SJSA1 (cell line): ENCODE measurements around the gene QSOX1. TPM values are rescaled to one million over a fixed set of nuclear protein-coding genes. Genes with fewer than 3 reads are reported as not detected.
A peak's percentile ranks its signal among the peaks of the same experiment; 100 is the strongest.

Experiments used
- DNase-seq, 2 experiments: peaks; one replicate each; pipeline ENCODE4 v3.0.0-alpha.2; 2015 to 2020; ENCODE audit warnings: low spot score in 2 of 2, low read depth in 1 of 2
- H3K27ac ChIP-seq: fragments of 250-450 bp; sonication (Bioruptor Pico); 2 replicates; pipeline ENCODE4 v1.5.1; 2020; ENCODE audit warnings: mild to moderate bottlenecking, moderate library complexity
- H3K27me3 ChIP-seq: fragments of 250-450 bp; sonication (Bioruptor Pico); replicated peaks from 2 replicates; pipeline ENCODE4 v1.5.1; 2020; ENCODE audit warnings: mild to moderate bottlenecking, moderate library complexity
- H3K36me3 ChIP-seq: fragments of 250-450 bp; sonication (Bioruptor Pico); 2 replicates; pipeline ENCODE4 v1.5.1; 2020; ENCODE audit warnings: mild to moderate bottlenecking
- H3K4me1 ChIP-seq: fragments of 250-450 bp; sonication (Bioruptor Pico); replicated peaks from 2 replicates; pipeline ENCODE4 v1.6.1; 2021; ENCODE audit warnings: mild to moderate bottlenecking
- H3K4me3 ChIP-seq: fragments of 250-450 bp; sonication (Bioruptor Pico); 2 replicates; pipeline ENCODE4 v1.5.1; 2020; ENCODE audit warnings: mild to moderate bottlenecking
- H3K9me3 ChIP-seq: fragments of 250-450 bp; sonication (Bioruptor Pico); replicated peaks from 2 replicates; pipeline ENCODE4 v1.5.1; 2020; ENCODE audit warnings: mild to moderate bottlenecking
- total RNA-seq: library from RNA; depleted of rRNA; stranded (reverse); fragments of >200 nt; shearing (Covaris generic); gene quantifications from 2 replicates; pipeline ENCODE4 v1.2.3, GENCODE V29; 2014

Gene QSOX1
- total RNA-seq, 1 experiment from 2014 or later: 163 TPM

GRCh38 chr1:180211156-180211859, 56.6 kb downstream of the QSOX1 start:
- Histone ChIP-seq H3K4me3 (no peak overlapping the region), H3K27ac (no peak overlapping the region), H3K9me3 (no peaks in the 10 kb centered on the region), H3K27me3 (no peaks in the 10 kb centered on the region), H3K36me3 (no peaks in the 10 kb centered on the region), H3K4me1 (no peaks in the 10 kb centered on the region)
- DNase-seq: no peak

DNA sequence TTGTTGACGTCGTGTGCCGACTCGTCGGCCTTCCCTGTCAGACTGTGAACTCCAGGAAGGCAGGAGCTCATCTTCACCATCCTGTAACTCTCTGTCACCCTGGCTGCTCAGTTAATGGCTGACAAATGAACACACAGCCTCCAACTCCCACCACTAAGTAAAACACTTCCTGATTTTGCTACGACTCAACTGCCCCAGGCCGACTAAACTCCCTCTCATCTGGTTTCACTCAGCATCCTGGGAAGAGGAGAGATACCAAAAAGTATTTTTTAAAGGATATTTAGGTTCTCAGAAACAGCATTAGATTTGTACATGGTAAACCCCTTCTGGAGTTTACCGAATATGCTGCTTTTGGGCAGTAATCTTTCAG, 57.2 kb downstream of the QSOX1 start:
- Histone ChIP-seq H3K4me1 (no peaks in the 10 kb centered on the region), H3K9me3 (no peaks in the 10 kb centered on the region), H3K4me3 (no peak overlapping the region), H3K27me3 (no peaks in the 10 kb centered on the region), H3K36me3 (no peaks in the 10 kb centered on the region), H3K27ac (no peak overlapping the region)
- DNase-seq: no peak

DNA sequence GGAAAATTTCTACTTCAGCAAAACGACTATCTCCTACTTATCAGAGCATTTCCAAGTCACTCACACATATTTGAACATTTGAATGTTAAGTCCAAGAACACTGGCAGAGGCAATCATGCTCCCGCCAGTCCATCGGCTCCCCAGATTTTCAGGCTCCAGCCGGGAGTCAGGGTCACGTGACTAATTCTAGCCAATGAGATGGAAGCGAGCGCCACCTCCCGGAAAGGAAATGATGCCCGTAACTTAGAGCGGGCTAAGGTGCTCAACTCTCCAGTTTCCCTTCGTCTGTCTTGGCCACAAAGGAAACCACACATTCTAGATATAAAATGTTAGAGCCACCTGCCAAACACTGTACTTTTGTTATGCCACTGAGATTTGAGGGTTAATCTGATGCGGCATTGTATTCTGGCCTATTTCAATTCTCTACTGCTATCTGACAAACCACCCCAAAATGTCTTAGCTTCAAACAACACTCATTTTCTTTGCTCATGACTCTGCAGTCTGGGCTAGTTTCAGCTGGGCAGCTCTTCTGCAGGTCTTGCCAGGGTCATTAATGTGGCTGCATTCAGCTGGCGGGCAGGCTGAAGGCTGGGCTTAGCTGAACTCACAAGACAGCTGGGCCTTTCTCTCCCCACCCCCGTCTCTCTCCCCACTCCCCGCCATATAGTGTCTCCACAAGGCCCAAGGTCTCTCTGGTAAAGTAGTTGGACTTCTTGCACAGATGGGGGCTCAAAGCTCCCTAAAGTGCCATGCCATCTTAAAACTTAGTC, 58.9 kb downstream of the QSOX1 start:
- no peaks in the 10 kb centered on the region for H3K4me1 ChIP-seq
- H3K9me3 ChIP-seq: no peaks in the 10 kb centered on the region
- H3K4me3 ChIP-seq: no peak overlapping the region
- H3K27ac ChIP-seq: no peak overlapping the region
- no peaks in the 10 kb centered on the region for H3K27me3 ChIP-seq
- no peaks in the 10 kb centered on the region for H3K36me3 ChIP-seq
- DNase-seq: no peak

DNA sequence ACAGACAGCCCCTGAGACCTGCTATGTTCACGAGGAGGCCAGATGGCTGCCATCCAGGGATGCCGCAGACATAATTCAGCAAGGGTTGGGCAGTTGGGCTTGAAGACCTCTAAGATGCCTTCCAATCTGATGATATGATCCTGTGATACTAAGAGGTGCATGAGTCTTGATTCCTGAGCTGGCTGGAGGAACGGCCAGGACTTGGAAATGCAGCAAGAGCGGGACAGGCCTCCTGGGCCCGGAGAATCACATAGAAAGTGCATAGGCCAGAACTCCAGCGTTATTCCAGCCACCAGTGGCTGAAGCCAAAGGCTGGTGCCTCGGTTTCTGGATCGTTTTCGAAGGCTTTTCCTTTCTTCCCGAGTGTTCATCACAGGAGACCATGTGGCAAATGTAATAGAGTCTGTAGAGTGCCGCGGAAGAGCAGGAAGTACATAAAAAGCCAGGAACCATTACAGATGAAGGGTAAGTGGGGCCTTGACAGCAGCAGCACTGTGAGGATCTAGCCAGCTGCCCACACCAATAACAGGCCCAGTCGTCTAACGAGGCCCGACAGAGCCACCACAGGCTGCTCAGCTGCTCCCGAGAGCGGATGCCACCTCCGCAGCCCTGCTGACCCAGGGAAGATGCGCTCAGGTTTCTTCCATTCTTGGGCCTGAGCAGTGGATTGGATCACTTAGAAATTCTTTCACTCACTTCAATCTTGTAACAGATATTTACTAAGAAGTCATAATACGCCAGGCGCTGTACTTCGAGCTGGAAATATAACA, 61.4 kb downstream of the QSOX1 start:
- no peaks in the 10 kb centered on the region for H3K4me1 ChIP-seq
- no peaks in the 10 kb centered on the region for H3K36me3 ChIP-seq
- H3K27me3 ChIP-seq: no peaks in the 10 kb centered on the region
- DNase-seq: no peak
- H3K9me3 ChIP-seq: no peaks in the 10 kb centered on the region
- H3K27ac ChIP-seq: no peak overlapping the region
- H3K4me3 ChIP-seq: no peak overlapping the region

- no peaks in the 10 kb centered on the region for H3K27me3 ChIP-seq
- no peaks in the 10 kb centered on the region for H3K9me3 ChIP-seq
- no peak overlapping the region for H3K27ac ChIP-seq
- no peak for DNase-seq
- no peaks in the 10 kb centered on the region for H3K4me1 ChIP-seq
- H3K4me3 ChIP-seq: no peak overlapping the region
- H3K36me3 ChIP-seq: no peaks in the 10 kb centered on the region
Observed at GRCh38 chr1:180217006-180217405, 62.3 kb downstream of the QSOX1 start.

GRCh38 chr1:180218806-180219765, 64.4 kb downstream of the QSOX1 start:
- Histone ChIP-seq H3K4me1 (no peaks in the 10 kb centered on the region), H3K27me3 (no peaks in the 10 kb centered on the region), H3K9me3 (no peaks in the 10 kb centered on the region), H3K36me3 (no peaks in the 10 kb centered on the region), H3K27ac (no peak overlapping the region), H3K4me3 (no peak overlapping the region)
- no peak for DNase-seq

DNA sequence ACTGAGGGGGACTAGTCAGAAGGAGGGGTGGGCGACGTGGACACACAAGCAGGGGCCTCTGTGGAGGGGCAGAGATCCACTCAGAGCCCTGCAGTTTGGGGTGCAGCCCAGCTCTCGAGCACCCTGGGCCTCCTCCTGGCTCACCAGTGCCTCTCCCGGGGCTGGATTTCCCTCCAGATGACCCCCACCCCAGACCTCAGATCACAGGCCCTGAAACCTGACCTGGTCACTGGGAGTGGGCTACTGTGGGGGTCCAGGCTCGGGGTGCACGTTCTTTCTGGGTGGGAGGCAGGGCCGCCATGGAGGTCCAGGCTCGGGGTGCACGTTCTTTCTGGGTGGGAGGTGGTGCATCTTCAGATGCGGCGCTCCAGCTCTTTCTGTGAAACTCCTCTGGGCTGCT, 65.1 kb downstream of the QSOX1 start:
- Histone ChIP-seq H3K36me3 (no peaks in the 10 kb centered on the region), H3K27ac (no peak overlapping the region), H3K9me3 (no peaks in the 10 kb centered on the region), H3K27me3 (no peaks in the 10 kb centered on the region), H3K4me3 (no peak overlapping the region), H3K4me1 (no peaks in the 10 kb centered on the region)
- DNase-seq: no peak

DNA sequence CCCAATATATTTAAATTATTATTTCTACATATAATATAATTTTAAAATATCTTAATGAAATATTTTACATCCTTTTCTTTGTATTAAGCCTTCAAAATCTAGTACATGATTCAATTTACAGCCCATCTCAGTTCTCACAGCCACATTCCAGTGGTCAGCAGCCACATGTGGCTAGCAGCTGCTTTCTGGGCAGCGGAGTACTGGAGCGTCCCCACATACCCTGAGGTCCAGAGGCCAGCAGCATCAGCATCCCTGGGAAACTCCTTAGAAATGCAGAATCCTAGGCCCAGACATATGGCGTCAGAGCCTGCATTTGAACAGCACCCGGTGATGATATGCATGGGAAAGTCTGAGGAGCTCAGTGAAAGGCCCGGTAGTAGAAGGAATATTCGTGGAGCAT, 66.8 kb downstream of the QSOX1 start:
- no peaks in the 10 kb centered on the region for H3K36me3 ChIP-seq
- H3K4me3 ChIP-seq: no peak overlapping the region
- no peaks in the 10 kb centered on the region for H3K4me1 ChIP-seq
- peaks cover 10% of the 10 kb centered on the region for H3K27me3 ChIP-seq
- H3K27ac ChIP-seq: no peak overlapping the region
- no peak for DNase-seq
- no peaks in the 10 kb centered on the region for H3K9me3 ChIP-seq

GRCh38 chr1:180224902-180225301, 70.2 kb downstream of the QSOX1 start:
- peaks cover 9% of the 10 kb centered on the region for H3K4me1 ChIP-seq
- H3K27ac ChIP-seq: no peak overlapping the region
- no peaks in the 10 kb centered on the region for H3K36me3 ChIP-seq
- DNase-seq: no peak
- peaks cover 37% of the 10 kb centered on the region for H3K27me3 ChIP-seq
- H3K4me3 ChIP-seq: no peak overlapping the region
- 0 out of 2 replicates have a peak, but pooled peaks cover 2% of the 10 kb centered on the region for H3K9me3 ChIP-seq

- H3K27me3 ChIP-seq: peaks cover 37% of the 10 kb centered on the region
- peaks cover 10% of the 10 kb centered on the region for H3K4me1 ChIP-seq
- no peak for DNase-seq
Observed at GRCh38 chr1:180225403-180225802, 70.7 kb downstream of the QSOX1 start.

DNA sequence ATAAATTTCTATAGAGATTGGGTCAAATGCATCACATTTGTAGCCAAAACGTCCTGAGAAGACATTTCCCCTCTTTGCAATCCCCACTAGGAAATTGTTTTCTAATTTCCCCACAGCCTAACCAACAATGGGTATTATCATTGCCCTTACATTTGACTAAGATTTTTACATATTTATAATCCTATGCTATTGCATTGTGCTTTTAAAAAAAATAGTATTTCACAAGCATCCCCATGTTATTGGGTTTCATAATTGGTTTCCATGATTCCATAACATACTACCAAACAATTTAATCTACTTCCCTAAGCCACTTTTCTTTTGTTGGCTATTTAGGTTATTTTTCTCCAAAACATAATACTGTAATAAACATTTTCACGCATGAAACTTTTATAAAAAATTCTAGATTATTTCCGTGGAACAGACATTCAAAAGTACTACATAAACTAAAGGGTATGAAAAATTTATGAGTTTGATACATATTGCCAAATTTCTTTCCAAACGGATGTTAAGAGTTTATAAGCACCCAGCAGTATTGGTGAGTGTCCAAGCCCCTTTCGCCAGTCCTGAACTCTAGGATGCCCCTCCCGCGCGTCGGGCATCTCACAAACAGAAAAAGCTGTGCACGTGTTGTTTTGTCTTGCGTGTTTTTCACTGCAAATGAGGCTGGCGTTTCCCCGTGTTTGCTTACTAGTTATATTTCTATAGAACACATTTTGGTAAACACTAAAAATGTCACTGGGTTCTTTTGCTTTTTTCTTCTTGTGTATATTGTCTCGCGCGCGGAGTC, 73.4 kb downstream of the QSOX1 start:
- Histone ChIP-seq H3K36me3 (no peaks in the 10 kb centered on the region), H3K4me1 (peaks cover 22% of the 10 kb centered on the region), H3K27me3 (peaks cover 37% of the 10 kb centered on the region), H3K9me3 (0 out of 2 replicates have a peak, but pooled peaks cover 2% of the 10 kb centered on the region), H3K4me3 (no peak overlapping the region), H3K27ac (no peak overlapping the region)
- DNase-seq: no peak

More at GRCh38 chr1:180225403-180225802, 70.7 kb downstream of the QSOX1 start:
- H3K36me3 ChIP-seq: no peaks in the 10 kb centered on the region
- no peak overlapping the region for H3K27ac ChIP-seq
- no peak overlapping the region for H3K4me3 ChIP-seq
- H3K9me3 ChIP-seq: 0 out of 2 replicates have a peak, but pooled peaks cover 2% of the 10 kb centered on the region

- Histone ChIP-seq H3K4me1 (peaks cover 22% of the 10 kb centered on the region), H3K36me3 (no peaks in the 10 kb centered on the region), H3K4me3 (peak overlapping the region; percentile 51), H3K9me3 (0 out of 2 replicates have a peak, but pooled peaks cover 2% of the 10 kb centered on the region), H3K27me3 (peaks cover 37% of the 10 kb centered on the region), H3K27ac (no peak overlapping the region)
- no peak for DNase-seq
Observed at GRCh38 chr1:180228648-180229482, 74.2 kb downstream of the QSOX1 start.
